ENCODE results near the gene COL20A1.
"Not testable (repeated sequence)": the region's sequence is repeated elsewhere in the genome, so short reads cannot be mapped to it uniquely, and the experiment has no call there.

COL20A1 gene

GRCh38 chr20:63291811-63292210 is 1.2 kb upstream of the COL20A1 start:
- no peak for DNase-seq (ENCODE audit: low spot score)

- no peak for DNase-seq (ENCODE audit: low spot score)
Observed at GRCh38 chr20:63292292-63292701, 689 bp upstream of the COL20A1 start.

- no peak for DNase-seq (ENCODE audit: low spot score)
Observed at GRCh38 chr20:63293456-63293855, 470 bp downstream of the COL20A1 start.

GRCh38 chr20:63293871-63294535 is 1.0 kb downstream of the COL20A1 start:
- no peak for DNase-seq (ENCODE audit: low spot score)

GRCh38 chr20:63294536-63294900 is 1.5 kb downstream of the COL20A1 start:
- DNase-seq (ENCODE audit: low spot score) = no peak

GRCh38 chr20:63295018-63295417 is 2.0 kb downstream of the COL20A1 start:
- DNase-seq (ENCODE audit: low spot score) = no peak

- DNase-seq (ENCODE audit: low spot score) = no peak
Observed at GRCh38 chr20:63295422-63295821, 2.4 kb downstream of the COL20A1 start.

- no peak for DNase-seq (ENCODE audit: low spot score)
Observed at GRCh38 chr20:63295846-63296245, 2.9 kb downstream of the COL20A1 start.

- peak; percentile 20 for DNase-seq (ENCODE audit: low spot score)
Observed at GRCh38 chr20:63296531-63297299, 3.7 kb downstream of the COL20A1 start.

GRCh38 chr20:63297371-63297781 is 4.4 kb downstream of the COL20A1 start:
- no peak for DNase-seq (ENCODE audit: low spot score)

- DNase-seq (ENCODE audit: low spot score) = no peak
Observed at GRCh38 chr20:63297796-63298572, 5.0 kb downstream of the COL20A1 start.

- no peak for DNase-seq (ENCODE audit: low spot score)
Observed at GRCh38 chr20:63298731-63299312, 5.8 kb downstream of the COL20A1 start.

- no peak for DNase-seq (ENCODE audit: low spot score)
Observed at GRCh38 chr20:63301671-63302070, 8.7 kb downstream of the COL20A1 start.

- DNase-seq (ENCODE audit: low spot score) = no peak
Observed at GRCh38 chr20:63303095-63303666, 10.2 kb downstream of the COL20A1 start.

GRCh38 chr20:63305393-63305792 is 12.4 kb downstream of the COL20A1 start:
- DNase-seq (ENCODE audit: low spot score) = no peak

GRCh38 chr20:63305933-63306672 is 13.1 kb downstream of the COL20A1 start:
- not testable (repeated sequence) for DNase-seq (ENCODE audit: low spot score)

- no peak for DNase-seq (ENCODE audit: low spot score)
Observed at GRCh38 chr20:63306673-63307537, 13.9 kb downstream of the COL20A1 start.

- DNase-seq (ENCODE audit: low spot score) = no peak
Observed at GRCh38 chr20:63307538-63308217, 14.7 kb downstream of the COL20A1 start.

GRCh38 chr20:63308218-63308911 is 15.4 kb downstream of the COL20A1 start:
- DNase-seq (ENCODE audit: low spot score) = no peak

All from globus pallidus (tissue), 1 donor.